H9 (cell line): ENCODE data around the gene RNF40. TPM values are rescaled to one million over a fixed set of nuclear protein-coding genes. Genes with fewer than 3 reads are reported as not detected.

Experiments
- DNase-seq: peaks from one replicate; pipeline ENCODE4 v3.0.0-alpha.2; 2017
- H2AFZ ChIP-seq: one replicate; pipeline ENCODE4 v1.6.1; 2013; ENCODE audit warnings: mild to moderate bottlenecking, low read length, control low read depth, moderate library complexity
- H2AK5ac ChIP-seq: 2 replicates; pipeline ENCODE4 v1.6.1; 2013; ENCODE audit warnings: low read length, control low read depth, mixed read lengths; ENCODE audit not compliant: insufficient read length
- H2BK120ac ChIP-seq: one replicate; pipeline ENCODE4 v1.6.1; 2013; ENCODE audit warnings: low read depth, mild to moderate bottlenecking, low read length, control low read depth, inconsistent platforms; ENCODE audit not compliant: poor library complexity, severe bottlenecking
- H2BK12ac ChIP-seq: 2 replicates; pipeline ENCODE4 v1.6.1; 2013; ENCODE audit warnings: low read length, control low read depth, mixed read lengths, low read depth; ENCODE audit not compliant: insufficient read length
- H2BK15ac ChIP-seq: 2 replicates; pipeline ENCODE4 v1.6.1; 2013; ENCODE audit warnings: low read depth, low read length, control low read depth
- H2BK20ac ChIP-seq: one replicate; pipeline ENCODE4 v1.6.1; 2013; ENCODE audit warnings: low read depth, mild to moderate bottlenecking, low read length, control low read depth, inconsistent platforms; ENCODE audit not compliant: poor library complexity, severe bottlenecking
- H2BK5ac ChIP-seq: 2 replicates; pipeline ENCODE4 v1.6.1; 2013; ENCODE audit warnings: low read length, control low read depth, mixed read lengths; ENCODE audit not compliant: insufficient read length
- H3K14ac ChIP-seq: 2 replicates; pipeline ENCODE4 v1.6.1; 2013; ENCODE audit warnings: low read length, control low read depth; ENCODE audit not compliant: insufficient read depth
- H3K18ac ChIP-seq: 2 replicates; pipeline ENCODE4 v1.6.1; 2013; ENCODE audit warnings: low read depth, mild to moderate bottlenecking, mixed read lengths, low read length, control low read depth; ENCODE audit not compliant: insufficient read length
- H3K23ac ChIP-seq: 2 replicates; pipeline ENCODE4 v1.6.1; 2013; ENCODE audit warnings: low read length, control low read depth, mixed read lengths, low read depth; ENCODE audit not compliant: insufficient read length
- H3K23me2 ChIP-seq: 2 replicates; pipeline ENCODE4 v1.6.1; 2013; ENCODE audit warnings: low read depth, mild to moderate bottlenecking, mixed read lengths, low read length, control low read depth; ENCODE audit not compliant: insufficient read length, poor library complexity, severe bottlenecking
- H3K27ac ChIP-seq: 2 replicates; pipeline ENCODE4 v1.5.1; 2013; ENCODE audit warnings: low read length, control low read depth, mixed read lengths, low read depth; ENCODE audit not compliant: insufficient read length
- H3K27me3 ChIP-seq: 2 replicates; pipeline ENCODE4 v1.6.1; 2013; ENCODE audit warnings: low read length, control low read depth, inconsistent platforms; ENCODE audit not compliant: insufficient read depth
- H3K4ac ChIP-seq: 2 replicates; pipeline ENCODE4 v1.6.1; 2013; ENCODE audit warnings: low read depth, mild to moderate bottlenecking, control low read depth, inconsistent platforms, low read length, moderate library complexity
- H3K4me1 ChIP-seq: 2 replicates; pipeline ENCODE4 v1.6.1; 2013; ENCODE audit warnings: low read length, control low read depth, inconsistent platforms; ENCODE audit not compliant: insufficient read depth
- H3K4me2 ChIP-seq: 2 replicates; pipeline ENCODE4 v1.6.1; 2013; ENCODE audit warnings: low read length, control low read depth, mixed read lengths; ENCODE audit not compliant: insufficient read length, insufficient read depth
- H3K56ac ChIP-seq: 2 replicates; pipeline ENCODE4 v1.6.1; 2013; ENCODE audit warnings: low read depth, mild to moderate bottlenecking, mixed read lengths, low read length, control low read depth; ENCODE audit not compliant: insufficient read length
- H3K79me1 ChIP-seq: 2 replicates; pipeline ENCODE4 v1.6.1; 2013; ENCODE audit warnings: low read depth, mild to moderate bottlenecking, moderate library complexity, low read length, control low read depth, inconsistent platforms; ENCODE audit not compliant: insufficient read depth, poor library complexity, severe bottlenecking
- H3K79me2 ChIP-seq: 2 replicates; pipeline ENCODE4 v1.6.1; 2013; ENCODE audit warnings: low read length, control low read depth, inconsistent platforms; ENCODE audit not compliant: insufficient read depth
- H3K9ac ChIP-seq: 2 replicates; pipeline ENCODE4 v1.6.1; 2013; ENCODE audit warnings: low read length, control low read depth, mixed read lengths; ENCODE audit not compliant: insufficient read length; ENCODE audit errors: extremely low read depth
- H3K9me3 ChIP-seq: one replicate; pipeline ENCODE4 v1.6.1; 2013; ENCODE audit warnings: low read depth, low read length, inconsistent platforms; ENCODE audit not compliant: control insufficient read depth
- H3T11ph ChIP-seq: one replicate; pipeline ENCODE4 v1.6.1; 2013; ENCODE audit warnings: mild to moderate bottlenecking, low read length, control low read depth, inconsistent platforms
- H4K20me1 ChIP-seq: one replicate; pipeline ENCODE4 v1.6.1; 2013; ENCODE audit not compliant: control insufficient read depth, insufficient read length, insufficient read depth
- H4K5ac ChIP-seq: 2 replicates; pipeline ENCODE4 v1.6.1; 2013; ENCODE audit warnings: low read depth, mild to moderate bottlenecking, mixed read lengths, low read length, control low read depth; ENCODE audit not compliant: insufficient read length
- H4K8ac ChIP-seq: replicated peaks from 2 replicates; pipeline ENCODE4 v1.6.1; 2013; ENCODE audit warnings: low read length, control low read depth, mixed read lengths, low read depth; ENCODE audit not compliant: insufficient read length
- H4K91ac ChIP-seq: 2 replicates; pipeline ENCODE4 v1.6.1; 2013; ENCODE audit warnings: low read depth, mild to moderate bottlenecking, moderate library complexity, mixed read lengths, low read length, control low read depth; ENCODE audit not compliant: insufficient read length
- H3K27ac Mint-ChIP-seq, 3 experiments: 2 replicates in 2 of 3; 3 replicates in 1 of 3; pipeline ENCODE4 v1.8.0; 2020 to 2021; ENCODE audit warnings: mixed read lengths in 3 of 3, mild to moderate bottlenecking in 1 of 3, moderate library complexity in 1 of 3
- H3K27me3 Mint-ChIP-seq: 2 replicates; pipeline ENCODE4 v1.8.0; 2021; ENCODE audit warnings: low read depth, mild to moderate bottlenecking, moderate library complexity, mixed read lengths
- H3K36me3 Mint-ChIP-seq, 3 experiments: 2 replicates in 2 of 3; 3 replicates in 1 of 3; pipeline ENCODE4 v1.8.0; 2020 to 2021; ENCODE audit warnings: low read depth in 3 of 3, mixed read lengths in 3 of 3; ENCODE audit not compliant: insufficient read depth in 1 of 3
- H3K4me1 Mint-ChIP-seq, 2 experiments: 2 replicates each; pipeline ENCODE4 v1.8.0; 2020; ENCODE audit warnings: mixed read lengths in 2 of 2
- H3K4me3 Mint-ChIP-seq, 2 experiments: 2 replicates in 1 of 2; 3 replicates in 1 of 2; pipeline ENCODE4 v1.8.0; 2020 to 2021; ENCODE audit warnings: mild to moderate bottlenecking in 2 of 2, mixed read lengths in 2 of 2, moderate library complexity in 1 of 2
- H3K9me3 Mint-ChIP-seq, 2 experiments: 2 replicates in 1 of 2; 3 replicates in 1 of 2; pipeline ENCODE4 v1.8.0; 2020; ENCODE audit warnings: mild to moderate bottlenecking in 2 of 2, mixed read lengths in 2 of 2, moderate library complexity in 1 of 2
- CTCF ChIP-seq: fragments of 200-600 bp; sonication (generic); conservative IDR thresholded peaks from 3 replicates; pipeline ENCODE4 v1.8.0; 2021; ENCODE audit warnings: antibody characterized with exemption, mild to moderate bottlenecking
- WGBS: extraction: QIAGEN DNeasy Blood & Tissue Kit; methylation state at CpG from one replicate; pipeline ENCODE4 v1.1.7; 2013; ENCODE audit warnings: missing lambda C conversion rate, low lambda C conversion rate, mixed read lengths; ENCODE audit not compliant: insufficient read length; ENCODE audit errors: extremely low coverage; 5-methylcytosine and 5-hydroxymethylcytosine counted together
- total RNA-seq: library from RNA; stranded (reverse); gene quantifications from 2 replicates; pipeline ENCODE4 v1.2.1, GENCODE V29; 2021

The RNF40 gene
- total RNA-seq, 1 experiment from 2014 or later, result 103 TPM

- no peak for TF ChIP-seq CTCF
- Histone ChIP-seq H3K27ac (no peak overlapping the region), H3K27me3 (no peaks in the 10 kb centered on the region), H2AFZ (no peak overlapping the region), H3K79me2 (peaks cover 3% of the 10 kb centered on the region; the same call in 1 of the 2 replicates), H4K8ac (no peak overlapping the region), H3T11ph (no peak overlapping the region), H3K9ac (peak overlapping the region; percentile 75), H3K4ac (no peak overlapping the region), H3K56ac (no peak overlapping the region), H2BK5ac (no peak overlapping the region), H2BK12ac (no peak overlapping the region), H3K9me3 (no peaks in the 10 kb centered on the region), H3K4me2 (peak overlapping the region; percentile 69), H3K79me1 (peaks cover 5% of the 10 kb centered on the region), H2AK5ac (no peak overlapping the region), H2BK120ac (no peak overlapping the region), H4K91ac (no peak overlapping the region), H3K14ac (no peak overlapping the region), H2BK15ac (no peak overlapping the region), H3K23me2 (peaks cover 12% of the 10 kb centered on the region), H4K5ac (no peak overlapping the region), H4K20me1 (peaks cover 3% of the 10 kb centered on the region), H3K23ac (no peak overlapping the region), H3K4me1 (no peaks in the 10 kb centered on the region), H2BK20ac (no peak overlapping the region), H3K18ac (no peak overlapping the region)
- peaks cover 6% of the 10 kb centered on the region for H3K27me3 Mint-ChIP-seq
- H3K27ac Mint-ChIP-seq, result peak overlapping the region; percentile 32 to 76 (median 39); a peak in 3 of 7 replicates
- WGBS, result no CpG with 5 or more reads among the region's 57 CpGs
- no peaks in the 10 kb centered on the region for H3K9me3 Mint-ChIP-seq
- DNase-seq, result no peak
- H3K36me3 Mint-ChIP-seq, result peaks cover 14 to 35% (median 20%) of the 10 kb centered on the region in 3 experiments; a peak in 6 of 7 replicates
- H3K4me3 Mint-ChIP-seq, result peak overlapping the region; percentile 85 to 91
- peaks cover 12 to 18% of the 10 kb centered on the region in 2 experiments for H3K4me1 Mint-ChIP-seq
These were observed 24.2 kb downstream of the RNF40 start for GRCh38 chr16:30786115-30786935.
